ENCODE data around the gene NGF. TPM values are rescaled to one million over a fixed set of nuclear protein-coding genes. Genes with fewer than 3 reads are reported as not detected.

NGF gene
- total RNA-seq, 3 donors from 2014 or later (not counting 1 experiment from before 2014, with no cell fraction given): not detected

- Histone ChIP-seq H3K36me3 (ENCODE audit: control insufficient read depth, insufficient read depth, low read length) (no peaks in the 10 kb centered on the region), H3K4me1 (ENCODE audit: control insufficient read depth, insufficient read depth, low read length) (no peaks in the 10 kb centered on the region), H3K27me3 (ENCODE audit: control insufficient read depth, insufficient read depth, low read length) (no peaks in the 10 kb centered on the region), H3K4me3 (ENCODE audit: low read length) (no peak overlapping the region), H3K27ac (ENCODE audit: low read length) (no peak overlapping the region), H3K9me3 (ENCODE audit: control insufficient read depth, insufficient read depth, low read length) (no peaks in the 10 kb centered on the region)
- WGBS (ENCODE audit: insufficient coverage): 96% methylated on average over 3 of the region's 3 CpGs
- DNase-seq (no peak), ATAC-seq (no peak)
- Mint-ChIP-seq H3K27me3 (ENCODE audit: low read depth in 2 of 2) (no peaks in the 10 kb centered on the region), H3K36me3 (no peaks in the 10 kb centered on the region), H3K4me3 (no peak overlapping the region), H3K9me3 (no peaks in the 10 kb centered on the region), H3K4me1 (no peaks in the 10 kb centered on the region), H3K27ac (no peak overlapping the region)
- no peak for TF ChIP-seq CTCF (IDR thresholded peaks at IDR 0.05)
- intact Hi-C loops (cut with micrococcal nuclease): no loop called here
Observed at GRCh38 chr1:115374598-115374997, 36.5 kb upstream of the NGF start.

- H3K4me3 Mint-ChIP-seq: no peak overlapping the region
- no peak for TF ChIP-seq CTCF (IDR thresholded peaks at IDR 0.05)
Observed at GRCh38 chr1:115373305-115373704, 35.3 kb upstream of the NGF start.

GRCh38 chr1:115365738-115366137 lies 27.7 kb upstream of the NGF start:
- Mint-ChIP-seq H3K27ac (no peak overlapping the region), H3K4me3 (no peak overlapping the region), H3K4me1 (no peaks in the 10 kb centered on the region), H3K27me3 (ENCODE audit: low read depth in 2 of 2) (peaks cover 0 to 3% of the 10 kb centered on the region in 2 donors), H3K9me3 (peaks cover 0 to 2% of the 10 kb centered on the region in 2 donors), H3K36me3 (no peaks in the 10 kb centered on the region)
- Histone ChIP-seq H3K27me3 (ENCODE audit: control insufficient read depth, insufficient read depth, low read length) (no peaks in the 10 kb centered on the region), H3K27ac (ENCODE audit: low read length) (no peak overlapping the region), H3K4me1 (ENCODE audit: control insufficient read depth, insufficient read depth, low read length) (no peaks in the 10 kb centered on the region), H3K9me3 (ENCODE audit: control insufficient read depth, insufficient read depth, low read length) (no peaks in the 10 kb centered on the region), H3K36me3 (ENCODE audit: control insufficient read depth, insufficient read depth, low read length) (no peaks in the 10 kb centered on the region), H3K4me3 (ENCODE audit: low read length) (no peak overlapping the region)
- intact Hi-C loops (cut with micrococcal nuclease): loop anchor here (10.0 kb wide), 1 partner anchor 61 kb away; no protein-coding TSS in a partner anchor
- DNase-seq: no peak
- WGBS (ENCODE audit: insufficient coverage): 87% methylated on average over 5 of the region's 5 CpGs
- TF ChIP-seq CTCF (IDR thresholded peaks at IDR 0.05): no peak
- ATAC-seq: no peak

More at GRCh38 chr1:115373305-115373704, 35.3 kb upstream of the NGF start:
- no peak for ATAC-seq
- no peak overlapping the region for H3K4me3 ChIP-seq (ENCODE audit: low read length)
- no peaks in the 10 kb centered on the region for H3K27me3 ChIP-seq (ENCODE audit: control insufficient read depth, insufficient read depth, low read length)
- Mint-ChIP-seq H3K36me3 (no peaks in the 10 kb centered on the region), H3K9me3 (no peaks in the 10 kb centered on the region), H3K27ac (no peak overlapping the region), H3K4me1 (no peaks in the 10 kb centered on the region), H3K27me3 (ENCODE audit: low read depth in 2 of 2) (no peaks in the 10 kb centered on the region)
- DNase-seq: no peak
- intact Hi-C loops (cut with micrococcal nuclease): no loop called here
- H3K4me1 ChIP-seq (ENCODE audit: control insufficient read depth, insufficient read depth, low read length): no peaks in the 10 kb centered on the region
- no peaks in the 10 kb centered on the region for H3K9me3 ChIP-seq (ENCODE audit: control insufficient read depth, insufficient read depth, low read length)
- H3K27ac ChIP-seq (ENCODE audit: low read length): no peak overlapping the region
- H3K36me3 ChIP-seq (ENCODE audit: control insufficient read depth, insufficient read depth, low read length): no peaks in the 10 kb centered on the region

- no peak for TF ChIP-seq CTCF (IDR thresholded peaks at IDR 0.05)
- peak in 1 of 3 donors; percentile 17 for ATAC-seq
- DNase-seq: no peak
- H3K4me1 Mint-ChIP-seq: no peaks in the 10 kb centered on the region
- Histone ChIP-seq H3K27ac (ENCODE audit: low read length) (no peak overlapping the region), H3K36me3 (ENCODE audit: control insufficient read depth, insufficient read depth, low read length) (no peaks in the 10 kb centered on the region), H3K4me1 (ENCODE audit: control insufficient read depth, insufficient read depth, low read length) (no peaks in the 10 kb centered on the region), H3K9me3 (ENCODE audit: control insufficient read depth, insufficient read depth, low read length) (peaks cover 6% of the 10 kb centered on the region), H3K4me3 (ENCODE audit: low read length) (no peak overlapping the region), H3K27me3 (ENCODE audit: control insufficient read depth, insufficient read depth, low read length) (no peaks in the 10 kb centered on the region)
- WGBS (ENCODE audit: insufficient coverage): 85% methylated on average over 2 of the region's 2 CpGs
- H3K9me3 Mint-ChIP-seq: peaks cover 0 to 2% of the 10 kb centered on the region in 2 donors
- no peaks in the 10 kb centered on the region for H3K36me3 Mint-ChIP-seq
- H3K27ac Mint-ChIP-seq: no peak overlapping the region
- peaks cover 0 to 3% of the 10 kb centered on the region in 2 donors for H3K27me3 Mint-ChIP-seq (ENCODE audit: low read depth in 2 of 2)
- intact Hi-C loops (cut with micrococcal nuclease): loop anchor here (10.0 kb wide), 1 partner anchor 60 kb away; no protein-coding TSS in a partner anchor
- H3K4me3 Mint-ChIP-seq: no peak overlapping the region
Observed at GRCh38 chr1:115364780-115365155, 26.7 kb upstream of the NGF start.
